ENCODE measurements around the gene GEN1. TPM values are rescaled to one million over a fixed set of nuclear protein-coding genes. Genes with fewer than 3 reads are reported as not detected.

GEN1 gene
- 10.7 TPM for total RNA-seq

GRCh38 chr2:17753803-17754663 is at the start of gene GEN1, which contains the start of gene SMC6:
GEN1 (plus strand) TSS chr2:17754138; CDS start chr2:17759944, 5,806 bp downstream.
SMC6 (minus strand) TSS chr2:17753810; CDS start chr2:17745946, 7,864 bp downstream.
- peaks cover 21% of the 10 kb centered on the region for H3K4me1 ChIP-seq (ENCODE audit: insufficient read depth, low read length)

GRCh38 chr2:17706845-17707244 is 47.1 kb upstream of the GEN1 start:
- Histone ChIP-seq H3K27me3 (ENCODE audit: insufficient read depth, low read length) (no peaks in the 10 kb centered on the region), H3K4me1 (ENCODE audit: insufficient read depth, low read length) (no peaks in the 10 kb centered on the region), H3K4me3 (ENCODE audit: low read length) (no peak overlapping the region), H3K9me3 (ENCODE audit: low read depth, low read length) (no peaks in the 10 kb centered on the region)

More at GRCh38 chr2:17753803-17754663, at the start of gene GEN1, which contains the start of gene SMC6:
- no peaks in the 10 kb centered on the region for H3K27me3 ChIP-seq (ENCODE audit: insufficient read depth, low read length)
- H3K4me3 ChIP-seq (ENCODE audit: low read length), result peak within 1 kb of the TSS; percentile 80
- no peaks in the 10 kb centered on the region for H3K9me3 ChIP-seq (ENCODE audit: low read depth, low read length)

GRCh38 chr2:17708501-17708900 is 45.4 kb upstream of the GEN1 start:
- Histone ChIP-seq H3K9me3 (ENCODE audit: low read depth, low read length) (no peaks in the 10 kb centered on the region), H3K27me3 (ENCODE audit: insufficient read depth, low read length) (no peaks in the 10 kb centered on the region), H3K4me1 (ENCODE audit: insufficient read depth, low read length) (no peaks in the 10 kb centered on the region), H3K4me3 (ENCODE audit: low read length) (no peak overlapping the region)

GRCh38 chr2:17709897-17710296 is 44.0 kb upstream of the GEN1 start:
- no peaks in the 10 kb centered on the region for H3K4me1 ChIP-seq (ENCODE audit: insufficient read depth, low read length)
- H3K4me3 ChIP-seq (ENCODE audit: low read length), result no peak overlapping the region
- no peaks in the 10 kb centered on the region for H3K9me3 ChIP-seq (ENCODE audit: low read depth, low read length)
- no peaks in the 10 kb centered on the region for H3K27me3 ChIP-seq (ENCODE audit: insufficient read depth, low read length)

GRCh38 chr2:17710547-17711248 is 43.2 kb upstream of the GEN1 start:
- H3K9me3 ChIP-seq (ENCODE audit: low read depth, low read length), result no peaks in the 10 kb centered on the region
- H3K4me1 ChIP-seq (ENCODE audit: insufficient read depth, low read length), result no peaks in the 10 kb centered on the region
- H3K4me3 ChIP-seq (ENCODE audit: low read length), result no peak overlapping the region
- H3K27me3 ChIP-seq (ENCODE audit: insufficient read depth, low read length), result no peaks in the 10 kb centered on the region

GRCh38 chr2:17713291-17713690 is 40.6 kb upstream of the GEN1 start:
- Histone ChIP-seq H3K4me1 (ENCODE audit: insufficient read depth, low read length) (no peaks in the 10 kb centered on the region), H3K27me3 (ENCODE audit: insufficient read depth, low read length) (no peaks in the 10 kb centered on the region), H3K4me3 (ENCODE audit: low read length) (no peak overlapping the region), H3K9me3 (ENCODE audit: low read depth, low read length) (no peaks in the 10 kb centered on the region)

GRCh38 chr2:17717666-17718065 is 36.3 kb upstream of the GEN1 start:
- Histone ChIP-seq H3K9me3 (ENCODE audit: low read depth, low read length) (no peaks in the 10 kb centered on the region), H3K27me3 (ENCODE audit: insufficient read depth, low read length) (no peaks in the 10 kb centered on the region), H3K4me3 (ENCODE audit: low read length) (no peak overlapping the region), H3K4me1 (ENCODE audit: insufficient read depth, low read length) (no peaks in the 10 kb centered on the region)

GRCh38 chr2:17718689-17719088 is 35.2 kb upstream of the GEN1 start:
- H3K9me3 ChIP-seq (ENCODE audit: low read depth, low read length), result no peaks in the 10 kb centered on the region
- H3K4me1 ChIP-seq (ENCODE audit: insufficient read depth, low read length), result no peaks in the 10 kb centered on the region
- no peaks in the 10 kb centered on the region for H3K27me3 ChIP-seq (ENCODE audit: insufficient read depth, low read length)
- no peak overlapping the region for H3K4me3 ChIP-seq (ENCODE audit: low read length)

GRCh38 chr2:17719562-17720371 is 34.2 kb upstream of the GEN1 start:
- Histone ChIP-seq H3K27me3 (ENCODE audit: insufficient read depth, low read length) (no peaks in the 10 kb centered on the region), H3K9me3 (ENCODE audit: low read depth, low read length) (no peaks in the 10 kb centered on the region), H3K4me1 (ENCODE audit: insufficient read depth, low read length) (no peaks in the 10 kb centered on the region), H3K4me3 (ENCODE audit: low read length) (no peak overlapping the region)

GRCh38 chr2:17728210-17728609 is 25.7 kb upstream of the GEN1 start:
- Histone ChIP-seq H3K4me1 (ENCODE audit: insufficient read depth, low read length) (no peaks in the 10 kb centered on the region), H3K4me3 (ENCODE audit: low read length) (no peak overlapping the region), H3K27me3 (ENCODE audit: insufficient read depth, low read length) (no peaks in the 10 kb centered on the region), H3K9me3 (ENCODE audit: low read depth, low read length) (no peaks in the 10 kb centered on the region)

- H3K4me3 ChIP-seq (ENCODE audit: low read length), result no peak overlapping the region
- no peaks in the 10 kb centered on the region for H3K9me3 ChIP-seq (ENCODE audit: low read depth, low read length)
- H3K27me3 ChIP-seq (ENCODE audit: insufficient read depth, low read length), result no peaks in the 10 kb centered on the region
- no peaks in the 10 kb centered on the region for H3K4me1 ChIP-seq (ENCODE audit: insufficient read depth, low read length)
Observed at GRCh38 chr2:17729880-17730279, 24.1 kb upstream of the GEN1 start.

- H3K4me3 ChIP-seq (ENCODE audit: low read length), result no peak overlapping the region
- H3K27me3 ChIP-seq (ENCODE audit: insufficient read depth, low read length), result no peaks in the 10 kb centered on the region
- H3K9me3 ChIP-seq (ENCODE audit: low read depth, low read length), result no peaks in the 10 kb centered on the region
- H3K4me1 ChIP-seq (ENCODE audit: insufficient read depth, low read length), result no peaks in the 10 kb centered on the region
Observed at GRCh38 chr2:17733599-17733998, 20.3 kb upstream of the GEN1 start.

- Histone ChIP-seq H3K4me3 (ENCODE audit: low read length) (no peak overlapping the region), H3K27me3 (ENCODE audit: insufficient read depth, low read length) (no peaks in the 10 kb centered on the region), H3K9me3 (ENCODE audit: low read depth, low read length) (no peaks in the 10 kb centered on the region), H3K4me1 (ENCODE audit: insufficient read depth, low read length) (no peaks in the 10 kb centered on the region)
Observed at GRCh38 chr2:17735864-17736263, 18.1 kb upstream of the GEN1 start.

GRCh38 chr2:17736989-17737388 is 16.9 kb upstream of the GEN1 start:
- no peak overlapping the region for H3K4me3 ChIP-seq (ENCODE audit: low read length)
- no peaks in the 10 kb centered on the region for H3K9me3 ChIP-seq (ENCODE audit: low read depth, low read length)
- H3K27me3 ChIP-seq (ENCODE audit: insufficient read depth, low read length), result no peaks in the 10 kb centered on the region
- H3K4me1 ChIP-seq (ENCODE audit: insufficient read depth, low read length), result no peaks in the 10 kb centered on the region

- H3K4me1 ChIP-seq (ENCODE audit: insufficient read depth, low read length), result no peaks in the 10 kb centered on the region
- no peaks in the 10 kb centered on the region for H3K9me3 ChIP-seq (ENCODE audit: low read depth, low read length)
- no peak overlapping the region for H3K4me3 ChIP-seq (ENCODE audit: low read length)
Observed at GRCh38 chr2:17740203-17740602, 13.7 kb upstream of the GEN1 start.

More at GRCh38 chr2:17740203-17740602, 13.7 kb upstream of the GEN1 start:
- no peaks in the 10 kb centered on the region for H3K27me3 ChIP-seq (ENCODE audit: insufficient read depth, low read length)
